Astrocyte of the spinal cord (primary cell): ENCODE data around the gene TRAF5.

Experiments used
- DNase-seq: peaks from one replicate; pipeline ENCODE4 v3.0.0; 2011; ENCODE audit warnings: low read depth, low spot score
- H3K4me3 ChIP-seq: 2 replicates; pipeline ENCODE4 v1.5.1; 2011; ENCODE audit warnings: low read depth, mild to moderate bottlenecking, low read length, moderate library complexity
- in situ Hi-C: cut with HindIII; loops from 2 replicates; pipeline ENCODE4 v1.10.0; 2017; ENCODE audit warnings: low sequenced_read_pairs
- TF ChIP-seq, protein P1 (sequence below): IDR thresholded peaks from 2 replicates; pipeline ENCODE4 v1.5.1; 2012; ENCODE audit warnings: low read depth, mild to moderate bottlenecking, low read length, inconsistent platforms

Gene TRAF5

DNA sequence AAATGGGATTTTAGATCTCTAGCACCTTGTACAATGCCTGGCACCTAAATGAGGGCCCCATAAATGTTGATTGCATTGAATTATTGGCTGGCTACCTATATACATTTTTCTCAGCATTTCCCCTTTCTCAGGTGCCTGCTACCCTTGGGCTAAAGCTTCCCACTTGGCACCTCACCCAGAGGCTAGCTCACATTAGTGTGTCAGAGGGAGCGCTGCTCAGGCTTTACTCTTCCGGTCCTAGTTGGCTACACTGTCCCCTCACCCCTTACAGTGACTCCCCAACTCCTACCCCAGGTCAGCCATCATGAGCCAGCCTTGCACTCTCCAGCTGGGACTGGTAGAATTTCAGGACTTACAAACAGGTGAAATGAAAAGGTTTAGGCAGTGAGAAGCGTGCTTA lies 9.5 kb downstream of the TRAF5 start:
- no peak for DNase-seq
- TF ChIP-seq, protein P1, sequence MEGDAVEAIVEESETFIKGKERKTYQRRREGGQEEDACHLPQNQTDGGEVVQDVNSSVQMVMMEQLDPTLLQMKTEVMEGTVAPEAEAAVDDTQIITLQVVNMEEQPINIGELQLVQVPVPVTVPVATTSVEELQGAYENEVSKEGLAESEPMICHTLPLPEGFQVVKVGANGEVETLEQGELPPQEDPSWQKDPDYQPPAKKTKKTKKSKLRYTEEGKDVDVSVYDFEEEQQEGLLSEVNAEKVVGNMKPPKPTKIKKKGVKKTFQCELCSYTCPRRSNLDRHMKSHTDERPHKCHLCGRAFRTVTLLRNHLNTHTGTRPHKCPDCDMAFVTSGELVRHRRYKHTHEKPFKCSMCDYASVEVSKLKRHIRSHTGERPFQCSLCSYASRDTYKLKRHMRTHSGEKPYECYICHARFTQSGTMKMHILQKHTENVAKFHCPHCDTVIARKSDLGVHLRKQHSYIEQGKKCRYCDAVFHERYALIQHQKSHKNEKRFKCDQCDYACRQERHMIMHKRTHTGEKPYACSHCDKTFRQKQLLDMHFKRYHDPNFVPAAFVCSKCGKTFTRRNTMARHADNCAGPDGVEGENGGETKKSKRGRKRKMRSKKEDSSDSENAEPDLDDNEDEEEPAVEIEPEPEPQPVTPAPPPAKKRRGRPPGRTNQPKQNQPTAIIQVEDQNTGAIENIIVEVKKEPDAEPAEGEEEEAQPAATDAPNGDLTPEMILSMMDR = no peak
- no peak overlapping the region for H3K4me3 ChIP-seq
- in situ Hi-C loops = no loop called here

DNA sequence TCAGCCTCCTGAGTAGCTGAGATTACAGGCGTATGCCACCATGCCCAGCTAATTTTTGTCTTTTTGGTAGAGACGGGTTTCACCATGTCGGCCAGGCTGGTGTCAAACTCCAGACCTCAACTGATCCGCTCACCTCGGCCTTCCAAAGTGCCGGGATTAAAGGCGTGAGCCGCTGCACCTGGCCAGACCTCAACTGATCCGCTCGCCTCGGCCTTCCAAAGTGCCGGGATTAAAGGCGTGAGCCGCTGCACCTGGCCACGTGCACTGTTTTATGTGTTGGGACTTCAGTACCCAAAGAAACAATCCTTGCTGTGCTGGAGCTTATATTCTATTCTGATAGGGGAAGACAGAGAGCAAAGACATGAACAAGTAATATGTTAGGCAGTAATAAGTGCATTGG lies 10.1 kb downstream of the TRAF5 start:
- TF ChIP-seq, protein P1 = no peak

DNA sequence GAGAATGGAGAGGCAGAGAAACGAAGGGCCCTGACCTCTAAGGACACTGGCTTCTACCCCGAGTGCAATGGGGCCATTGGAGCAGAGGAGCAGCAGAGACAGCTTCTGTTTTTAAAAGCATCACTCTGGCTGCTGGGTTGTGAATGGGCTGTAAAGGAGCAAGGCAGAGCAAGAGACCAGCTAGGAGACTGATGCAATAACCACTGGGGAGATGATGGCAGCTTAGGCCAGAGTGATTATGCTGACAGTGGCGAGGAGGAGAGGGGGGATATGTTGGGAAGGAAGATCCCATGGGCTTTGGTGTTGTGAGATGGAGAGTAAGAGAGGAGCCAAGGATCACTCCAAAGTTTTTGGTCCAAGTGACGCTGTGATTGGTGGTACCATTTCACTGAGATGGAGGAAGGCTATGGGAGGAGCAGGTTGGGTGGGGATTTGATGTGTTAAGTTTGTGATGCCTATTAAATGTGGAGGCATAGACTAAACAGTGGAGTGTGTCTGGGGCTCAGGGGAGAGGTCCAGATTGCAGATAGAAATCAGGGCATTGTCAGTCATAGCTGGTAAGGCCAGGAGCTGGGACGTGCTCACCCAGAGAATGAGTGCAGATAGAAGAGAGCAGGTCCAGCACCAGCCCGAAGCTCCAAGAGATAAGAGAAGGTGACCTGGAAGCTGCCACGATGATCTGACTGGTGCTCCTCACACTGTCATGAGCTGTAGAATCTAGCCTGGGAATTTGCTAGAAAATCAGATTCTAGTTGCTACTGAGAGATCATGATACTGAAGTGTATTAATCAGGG lies 11.0 kb downstream of the TRAF5 start:
- DNase-seq = no peak
- in situ Hi-C loops = no loop called here
- H3K4me3 ChIP-seq = no peak overlapping the region
- TF ChIP-seq, protein P1 = no peak

More for the DNA sequence above, 10.1 kb downstream of the TRAF5 start:
- H3K4me3 ChIP-seq = no peak overlapping the region
- in situ Hi-C loops = no loop called here
- no peak for DNase-seq

DNA sequence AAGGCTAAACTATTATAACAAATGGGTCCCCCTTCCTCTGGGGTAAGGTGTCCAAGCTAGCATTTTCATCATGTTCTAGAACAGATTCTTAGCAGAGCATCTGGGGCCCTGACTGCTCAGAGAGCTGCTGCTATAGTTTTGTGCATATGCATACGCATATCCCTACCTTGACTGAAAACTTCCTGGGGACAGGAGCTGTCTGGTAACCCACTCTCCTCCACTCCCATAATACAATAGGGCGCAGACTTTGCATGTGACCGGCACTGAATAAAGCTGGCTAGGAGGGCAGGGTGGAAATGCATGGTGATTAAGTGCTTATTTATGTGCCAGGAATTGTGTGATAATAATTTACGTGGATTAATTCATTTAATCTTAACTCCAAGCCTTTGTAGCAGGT lies 11.6 kb downstream of the TRAF5 start:
- no peak overlapping the region for H3K4me3 ChIP-seq
- in situ Hi-C loops = no loop called here
- DNase-seq = no peak
- TF ChIP-seq, protein P1 = no peak

DNA sequence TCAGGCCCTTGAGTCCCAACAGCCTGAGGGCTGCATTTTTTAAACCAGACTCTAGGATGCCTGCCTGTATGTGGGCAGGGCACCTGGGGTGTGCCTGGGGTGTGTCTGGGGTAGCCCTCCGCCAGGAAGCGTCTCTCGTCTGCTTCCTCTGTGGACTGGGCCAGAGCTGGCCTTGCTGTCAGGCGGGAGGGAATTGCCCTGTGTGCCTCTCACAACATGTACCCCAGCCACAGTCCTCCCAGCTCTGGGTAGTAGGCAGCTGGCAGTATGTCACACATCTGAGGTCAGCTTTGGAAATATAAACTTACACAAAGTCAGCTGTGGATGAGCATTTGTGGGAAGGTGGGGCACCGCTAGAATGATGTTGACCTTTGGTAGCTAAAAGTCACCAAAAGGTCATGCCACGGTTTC lies 13.0 kb downstream of the TRAF5 start:
- DNase-seq = no peak
- TF ChIP-seq, protein P1 = no peak
- in situ Hi-C loops = no loop called here
- H3K4me3 ChIP-seq = no peak overlapping the region

DNA sequence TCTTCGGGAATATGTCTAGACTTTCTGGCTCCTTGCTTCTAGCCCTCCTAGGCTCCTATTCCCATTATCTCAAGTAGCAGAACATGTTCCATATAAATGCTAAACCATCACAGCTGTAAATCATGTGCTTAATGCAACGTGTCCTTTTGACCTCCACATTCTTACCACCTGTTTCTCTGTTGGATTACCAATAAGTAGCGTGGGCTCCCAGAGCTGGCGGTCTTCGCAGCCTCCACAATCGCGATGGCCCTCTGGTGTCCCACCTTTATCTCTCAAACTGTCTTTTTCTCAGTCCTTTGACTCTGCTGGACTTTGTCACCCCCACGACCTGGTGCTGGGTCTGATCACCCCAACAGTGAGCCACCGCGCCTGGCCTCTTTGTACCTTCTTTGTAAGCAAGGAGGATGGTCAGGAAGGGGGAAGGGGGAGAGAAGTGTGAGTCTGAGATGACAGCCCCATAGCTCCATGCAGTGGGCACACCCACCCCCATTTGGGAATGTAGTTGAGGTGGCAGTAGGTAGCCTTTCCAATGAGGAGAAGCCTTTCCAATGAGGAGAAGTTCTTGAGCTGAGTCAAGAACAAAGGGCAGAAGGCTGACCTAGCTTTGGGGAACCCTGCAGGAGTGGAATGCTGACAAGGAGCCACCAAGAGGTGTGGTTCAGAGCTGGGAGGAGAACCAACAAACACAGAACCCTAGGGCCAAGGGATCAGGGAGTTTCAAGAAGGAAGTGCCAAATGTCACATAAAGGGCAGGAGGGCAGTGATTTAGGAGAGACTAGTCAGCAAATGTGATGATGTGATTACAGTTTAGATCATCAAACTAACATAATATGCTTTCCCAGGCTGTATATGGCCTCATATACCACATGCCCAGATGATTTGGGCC lies 14.2 kb downstream of the TRAF5 start:
- TF ChIP-seq, protein P1 = no peak
- no peak for DNase-seq
- in situ Hi-C loops = no loop called here
- no peak overlapping the region for H3K4me3 ChIP-seq
